ENCODE measurements around the gene SHOX. TPM values are rescaled to one million over a fixed set of nuclear protein-coding genes. Genes with fewer than 3 reads are reported as not detected.

Gene SHOX
- total RNA-seq, 1 experiment from 2014 or later: 0.24 TPM

DNA sequence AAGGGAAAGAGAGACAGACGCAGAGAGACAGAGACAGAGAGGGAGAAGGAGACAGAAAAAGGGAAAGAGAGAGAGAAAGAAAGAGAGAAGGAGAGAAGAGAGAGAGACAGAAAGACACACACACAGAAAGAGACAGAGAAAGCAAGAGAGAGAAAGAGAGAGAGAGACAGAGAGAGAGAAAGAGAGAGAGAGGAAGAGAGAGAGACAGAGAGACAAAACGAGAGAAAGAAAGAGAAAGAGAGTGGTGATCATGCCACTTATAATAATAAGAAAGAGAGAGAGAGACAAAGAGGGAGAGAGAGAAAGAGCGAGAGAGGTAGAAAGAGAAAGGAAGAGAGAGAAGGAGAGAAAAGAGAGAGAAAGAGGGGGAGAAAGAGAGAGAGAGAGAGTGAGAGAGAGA lies 51.4 kb downstream of the SHOX start:
- Mint-ChIP-seq H3K36me3 (ENCODE audit: insufficient read depth in 1 of 3, low read depth in 3 of 3) (peaks cover 0 to 5% (median 4%) of the 10 kb centered on the region in 3 experiments; a peak in 3 of 7 replicates), H3K9me3 (peaks cover 11 to 12% of the 10 kb centered on the region in 2 experiments; a peak in 3 of 5 replicates), H3K27ac (no peak overlapping the region; a peak in 2 of 7 replicates), H3K27me3 (ENCODE audit: low read depth) (peaks cover 33% of the 10 kb centered on the region), H3K4me1 (peaks cover 20 to 33% of the 10 kb centered on the region in 2 experiments), H3K4me3 (no peak overlapping the region)
- no peak overlapping the region for H3K4me2 ChIP-seq (ENCODE audit: insufficient read depth, insufficient read length, low read length)
- peaks cover 3% of the 10 kb centered on the region; the same call in 1 of the 2 replicates for H3K4me1 ChIP-seq (ENCODE audit: insufficient read depth, low read length)
- H2BK12ac ChIP-seq (ENCODE audit: insufficient read length, low read depth, low read length): no peak overlapping the region
- H3K23ac ChIP-seq (ENCODE audit: insufficient read length, low read depth, low read length): no peak overlapping the region
- no peak overlapping the region for H3K27ac ChIP-seq (ENCODE audit: insufficient read length, low read depth, low read length)
- H2AFZ ChIP-seq (ENCODE audit: low read length): no peak overlapping the region
- no peaks in the 10 kb centered on the region for H3K79me1 ChIP-seq (ENCODE audit: insufficient read depth, low read depth, low read length, poor library complexity, severe bottlenecking)
- H3K9ac ChIP-seq (ENCODE audit: extremely low read depth, insufficient read length, low read length): no peak overlapping the region
- no peaks in the 10 kb centered on the region for H3K27me3 ChIP-seq (ENCODE audit: insufficient read depth, low read length)
- H4K8ac ChIP-seq (replicated peaks; ENCODE audit: insufficient read length, low read depth, low read length): no peak overlapping the region
- H4K20me1 ChIP-seq (ENCODE audit: control insufficient read depth, insufficient read depth, insufficient read length): no peaks in the 10 kb centered on the region
- no peak for DNase-seq
- no peaks in the 10 kb centered on the region for H3K23me2 ChIP-seq (ENCODE audit: insufficient read length, low read depth, low read length, poor library complexity, severe bottlenecking)
- H2AK5ac ChIP-seq (ENCODE audit: insufficient read length, low read length): no peak overlapping the region
- H3K56ac ChIP-seq (ENCODE audit: insufficient read length, low read depth, low read length): no peak overlapping the region
- no peak overlapping the region for H3K14ac ChIP-seq (ENCODE audit: insufficient read depth, low read length)
- no peaks in the 10 kb centered on the region for H3K9me3 ChIP-seq (ENCODE audit: control insufficient read depth, low read depth, low read length)
- H3K4ac ChIP-seq (ENCODE audit: low read depth, low read length): no peak overlapping the region
- H2BK15ac ChIP-seq (ENCODE audit: low read depth, low read length): no peak overlapping the region
- no peaks in the 10 kb centered on the region for H3K79me2 ChIP-seq (ENCODE audit: insufficient read depth, low read length)
- no peak overlapping the region for H4K5ac ChIP-seq (ENCODE audit: insufficient read length, low read depth, low read length)
- WGBS (ENCODE audit: extremely low coverage, insufficient read length, low lambda C conversion rate): no CpG with 5 or more reads among the region's 3 CpGs
- H3T11ph ChIP-seq (ENCODE audit: low read length): no peak overlapping the region
- H2BK20ac ChIP-seq (ENCODE audit: low read depth, low read length, poor library complexity, severe bottlenecking): no peak overlapping the region
- no peak overlapping the region for H3K18ac ChIP-seq (ENCODE audit: insufficient read length, low read depth, low read length)
- TF ChIP-seq CTCF (conservative IDR thresholded peaks at IDR 0.05): no peak
- no peak overlapping the region for H4K91ac ChIP-seq (ENCODE audit: insufficient read length, low read depth, low read length)
- H2BK120ac ChIP-seq (ENCODE audit: low read depth, low read length, poor library complexity, severe bottlenecking): no peak overlapping the region
- no peak overlapping the region for H2BK5ac ChIP-seq (ENCODE audit: insufficient read length, low read length)
